HG03045 (cell line): ENCODE results near the gene GTPBP10.

Experiments
- ATAC-seq: cut with Tn5 transposase; IDR thresholded peaks from one replicate; pipeline ENCODE4 v1.9.1; 2021; ENCODE audit warnings: mild to moderate bottlenecking, moderate library complexity; ENCODE audit not compliant: unreplicated experiment

The GTPBP10 gene

GRCh38 chr7:90430614-90431460 lies 84.3 kb downstream of the GTPBP10 start:
- no peak for ATAC-seq

- no peak for ATAC-seq
Observed at GRCh38 chr7:90432752-90433151, 86.2 kb downstream of the GTPBP10 start.

- ATAC-seq = no peak
Observed at GRCh38 chr7:90433221-90433620, 86.7 kb downstream of the GTPBP10 start.
